ENCODE results near the gene TEX9. TPM values are rescaled to one million over a fixed set of nuclear protein-coding genes. Genes with fewer than 3 reads are reported as not detected.

Gene TEX9
- total RNA-seq, 1 experiment from 2014 or later: 6.3 TPM

GRCh38 chr15:56343879-56344278 is 21.3 kb upstream of the TEX9 start:
- BruUV-seq (replicated peaks): no TSS peak
- TF ChIP-seq CTCF (IDR thresholded peaks at IDR 0.05; ENCODE audit: unreplicated experiment): no peak
- H3K27me3 Mint-ChIP-seq (ENCODE audit: insufficient read depth, unreplicated experiment): no peaks in the 10 kb centered on the region
- H3K9me3 Mint-ChIP-seq (ENCODE audit: unreplicated experiment): peaks cover 6% of the 10 kb centered on the region
- POLR2A ChIA-PET: interaction anchor here (0.6 to 2.4 kb wide), 2 partner anchors 21 to 99 kb away, joined by 3 to 25 read pairs; no protein-coding TSS in a partner anchor
- intact Hi-C loops (cut with micrococcal nuclease): no loop called here
- peaks cover 35% of the 10 kb centered on the region for H3K4me1 Mint-ChIP-seq (ENCODE audit: insufficient read depth, unreplicated experiment)
- no peak overlapping the region for H3K4me3 Mint-ChIP-seq (ENCODE audit: unreplicated experiment)
- CTCF ChIA-PET: interaction anchor here (0.6 kb wide), 1 partner anchor 9 kb away, joined by 3 read pairs; no protein-coding TSS in a partner anchor
- H3K36me3 Mint-ChIP-seq (ENCODE audit: insufficient read depth, unreplicated experiment): no peaks in the 10 kb centered on the region
- no peak for DNase-seq (ENCODE audit: unreplicated experiment)
- H3K27ac Mint-ChIP-seq (ENCODE audit: low read depth, unreplicated experiment): no peak overlapping the region

- no peaks in the 10 kb centered on the region for H3K27me3 Mint-ChIP-seq (ENCODE audit: insufficient read depth, unreplicated experiment)
- peaks cover 35% of the 10 kb centered on the region for H3K4me1 Mint-ChIP-seq (ENCODE audit: insufficient read depth, unreplicated experiment)
- CTCF ChIA-PET: interaction anchor here (0.6 kb wide), 1 partner anchor 9 kb away, joined by 3 read pairs; no protein-coding TSS in a partner anchor
- POLR2A ChIA-PET: interaction anchor here (0.6 kb wide), 1 partner anchor 20 kb away, joined by 3 read pairs; no protein-coding TSS in a partner anchor
- DNase-seq (ENCODE audit: unreplicated experiment): no peak
- TF ChIP-seq CTCF (IDR thresholded peaks at IDR 0.05; ENCODE audit: unreplicated experiment): no peak
- no peaks in the 10 kb centered on the region for H3K36me3 Mint-ChIP-seq (ENCODE audit: insufficient read depth, unreplicated experiment)
- no peak overlapping the region for H3K27ac Mint-ChIP-seq (ENCODE audit: low read depth, unreplicated experiment)
- intact Hi-C loops (cut with micrococcal nuclease): no loop called here
- no TSS peak for BruUV-seq (replicated peaks)
- no peak overlapping the region for H3K4me3 Mint-ChIP-seq (ENCODE audit: unreplicated experiment)
- H3K9me3 Mint-ChIP-seq (ENCODE audit: unreplicated experiment): peaks cover 7% of the 10 kb centered on the region
These were observed 20.9 kb upstream of the TEX9 start for GRCh38 chr15:56344336-56344735.

GRCh38 chr15:56346414-56346813 is 18.8 kb upstream of the TEX9 start:
- intact Hi-C loops (cut with micrococcal nuclease): no loop called here
- BruUV-seq (replicated peaks): no TSS peak
- CTCF ChIA-PET: interaction anchor here (0.5 kb wide), 1 partner anchor 68 kb away, joined by 3 read pairs; no protein-coding TSS in a partner anchor
- Mint-ChIP-seq H3K27me3 (ENCODE audit: insufficient read depth, unreplicated experiment) (no peaks in the 10 kb centered on the region), H3K4me1 (ENCODE audit: insufficient read depth, unreplicated experiment) (peaks cover 24% of the 10 kb centered on the region), H3K9me3 (ENCODE audit: unreplicated experiment) (peaks cover 7% of the 10 kb centered on the region), H3K27ac (ENCODE audit: low read depth, unreplicated experiment) (no peak overlapping the region), H3K4me3 (ENCODE audit: unreplicated experiment) (no peak overlapping the region), H3K36me3 (ENCODE audit: insufficient read depth, unreplicated experiment) (no peaks in the 10 kb centered on the region)
- TF ChIP-seq CTCF (IDR thresholded peaks at IDR 0.05; ENCODE audit: unreplicated experiment): no peak
- POLR2A ChIA-PET: no interaction called here
- DNase-seq (ENCODE audit: unreplicated experiment): no peak

- intact Hi-C loops (cut with micrococcal nuclease): no loop called here
- ChIA-PET POLR2A (no interaction called here), CTCF (interaction anchor here (0.6 kb wide), 1 partner anchor 590 kb away, joined by 5 read pairs; no protein-coding TSS in a partner anchor)
- Mint-ChIP-seq H3K27me3 (ENCODE audit: insufficient read depth, unreplicated experiment) (no peaks in the 10 kb centered on the region), H3K4me1 (ENCODE audit: insufficient read depth, unreplicated experiment) (peaks cover 6% of the 10 kb centered on the region), H3K27ac (ENCODE audit: low read depth, unreplicated experiment) (no peak overlapping the region), H3K4me3 (ENCODE audit: unreplicated experiment) (no peak overlapping the region), H3K36me3 (ENCODE audit: insufficient read depth, unreplicated experiment) (no peaks in the 10 kb centered on the region), H3K9me3 (ENCODE audit: unreplicated experiment) (peaks cover 7% of the 10 kb centered on the region)
- no peak for DNase-seq (ENCODE audit: unreplicated experiment)
- no TSS peak for BruUV-seq (replicated peaks)
- no peak for TF ChIP-seq CTCF (IDR thresholded peaks at IDR 0.05; ENCODE audit: unreplicated experiment)
These were observed 15.7 kb upstream of the TEX9 start for GRCh38 chr15:56349554-56349953.
